ENCODE data around the gene ZNF691. TPM values are rescaled to one million over a fixed set of nuclear protein-coding genes. Genes with fewer than 3 reads are reported as not detected.
"Not testable (repeated sequence)": the region's sequence is repeated elsewhere in the genome, so short reads cannot be mapped to it uniquely, and the experiment has no call there.

Gene ZNF691
- total RNA-seq, 3 donors from 2014 or later (not counting 1 experiment from before 2014, with no cell fraction given): 2.8 to 5.7 (median 5.2) TPM

DNA sequence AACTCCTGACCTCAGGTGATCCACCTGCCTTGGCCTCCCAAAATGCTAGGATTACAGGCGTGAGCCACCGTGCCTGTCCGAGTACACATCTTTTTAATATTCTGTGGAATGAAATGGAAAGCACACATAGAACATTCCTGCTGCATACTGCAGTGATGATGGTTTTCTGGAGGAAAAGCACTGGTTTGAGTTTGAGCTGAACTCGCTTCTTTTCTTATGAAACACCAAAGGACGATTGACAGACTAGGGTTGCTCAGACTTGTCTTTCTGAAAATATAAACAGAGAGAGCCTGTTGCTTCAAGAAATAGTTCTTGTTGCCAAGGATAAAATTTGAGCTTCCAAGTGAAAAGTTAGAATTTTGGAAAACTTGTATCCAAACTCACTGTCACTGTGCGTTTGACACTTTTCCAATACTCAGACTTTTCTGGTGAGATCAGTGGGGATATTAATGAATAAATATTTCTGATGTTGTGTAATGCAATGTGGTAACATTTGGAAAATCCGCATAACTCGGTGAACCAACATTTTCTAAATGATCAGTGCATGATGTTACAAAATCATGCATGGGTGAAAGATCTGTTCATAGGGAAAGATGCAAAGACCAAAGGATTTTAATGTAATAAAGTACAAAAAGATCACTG, 44.5 kb upstream of the ZNF691 start:
- Mint-ChIP-seq H3K4me1 (no peaks in the 10 kb centered on the region), H3K9me3 (no peaks in the 10 kb centered on the region), H3K4me3 (no peak overlapping the region), H3K36me3 (no peaks in the 10 kb centered on the region), H3K27me3 (ENCODE audit: low read depth in 2 of 2) (no peaks in the 10 kb centered on the region), H3K27ac (no peak overlapping the region)
- ATAC-seq (no peak), DNase-seq (no peak)
- Histone ChIP-seq H3K4me3 (ENCODE audit: low read length) (no peak overlapping the region), H3K27me3 (ENCODE audit: control insufficient read depth, insufficient read depth, low read length) (no peaks in the 10 kb centered on the region), H3K4me1 (ENCODE audit: control insufficient read depth, insufficient read depth, low read length) (no peaks in the 10 kb centered on the region), H3K27ac (ENCODE audit: low read length) (no peak overlapping the region), H3K36me3 (ENCODE audit: control insufficient read depth, insufficient read depth, low read length) (no peaks in the 10 kb centered on the region), H3K9me3 (ENCODE audit: control insufficient read depth, insufficient read depth, low read length) (no peaks in the 10 kb centered on the region)
- intact Hi-C loops (cut with micrococcal nuclease): no loop called here
- TF ChIP-seq, protein P1, sequence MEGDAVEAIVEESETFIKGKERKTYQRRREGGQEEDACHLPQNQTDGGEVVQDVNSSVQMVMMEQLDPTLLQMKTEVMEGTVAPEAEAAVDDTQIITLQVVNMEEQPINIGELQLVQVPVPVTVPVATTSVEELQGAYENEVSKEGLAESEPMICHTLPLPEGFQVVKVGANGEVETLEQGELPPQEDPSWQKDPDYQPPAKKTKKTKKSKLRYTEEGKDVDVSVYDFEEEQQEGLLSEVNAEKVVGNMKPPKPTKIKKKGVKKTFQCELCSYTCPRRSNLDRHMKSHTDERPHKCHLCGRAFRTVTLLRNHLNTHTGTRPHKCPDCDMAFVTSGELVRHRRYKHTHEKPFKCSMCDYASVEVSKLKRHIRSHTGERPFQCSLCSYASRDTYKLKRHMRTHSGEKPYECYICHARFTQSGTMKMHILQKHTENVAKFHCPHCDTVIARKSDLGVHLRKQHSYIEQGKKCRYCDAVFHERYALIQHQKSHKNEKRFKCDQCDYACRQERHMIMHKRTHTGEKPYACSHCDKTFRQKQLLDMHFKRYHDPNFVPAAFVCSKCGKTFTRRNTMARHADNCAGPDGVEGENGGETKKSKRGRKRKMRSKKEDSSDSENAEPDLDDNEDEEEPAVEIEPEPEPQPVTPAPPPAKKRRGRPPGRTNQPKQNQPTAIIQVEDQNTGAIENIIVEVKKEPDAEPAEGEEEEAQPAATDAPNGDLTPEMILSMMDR (IDR thresholded peaks at IDR 0.05): no peak
- 94% methylated on average over 7 of the region's 8 CpGs for WGBS (ENCODE audit: insufficient coverage)

DNA sequence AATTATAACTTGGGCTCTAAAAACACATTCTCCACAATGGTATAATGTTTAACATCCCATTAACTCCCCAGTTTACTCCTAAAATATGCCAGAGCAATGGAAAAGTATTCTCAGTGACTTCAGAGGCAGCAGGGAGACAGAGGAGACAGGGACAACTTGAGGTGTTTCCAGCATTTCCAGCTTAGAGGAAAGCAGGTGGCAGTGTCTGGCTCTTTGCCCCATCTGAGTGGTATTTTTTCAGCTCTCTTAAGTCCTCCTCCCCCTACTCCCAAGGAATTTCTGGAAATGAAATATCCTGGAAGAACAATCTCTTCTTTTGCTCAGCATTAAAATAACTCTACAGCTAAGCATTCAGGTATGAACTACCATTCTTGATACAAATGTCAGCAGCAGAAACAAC, 40.2 kb upstream of the ZNF691 start:
- H3K36me3 Mint-ChIP-seq: no peaks in the 10 kb centered on the region
- Histone ChIP-seq H3K9me3 (ENCODE audit: control insufficient read depth, insufficient read depth, low read length) (no peaks in the 10 kb centered on the region), H3K36me3 (ENCODE audit: control insufficient read depth, insufficient read depth, low read length) (no peaks in the 10 kb centered on the region), H3K27ac (ENCODE audit: low read length) (no peak overlapping the region), H3K4me1 (ENCODE audit: control insufficient read depth, insufficient read depth, low read length) (no peaks in the 10 kb centered on the region), H3K4me3 (ENCODE audit: low read length) (no peak overlapping the region), H3K27me3 (ENCODE audit: control insufficient read depth, insufficient read depth, low read length) (no peaks in the 10 kb centered on the region)
- DNase-seq (no peak), ATAC-seq (no peak)
- H3K27me3 Mint-ChIP-seq (ENCODE audit: low read depth in 2 of 2): no peaks in the 10 kb centered on the region
- H3K9me3 Mint-ChIP-seq: no peaks in the 10 kb centered on the region
- TF ChIP-seq, protein P1 (IDR thresholded peaks at IDR 0.05): no peak
- no peak overlapping the region for H3K27ac Mint-ChIP-seq
- intact Hi-C loops (cut with micrococcal nuclease): no loop called here
- no peak overlapping the region for H3K4me3 Mint-ChIP-seq
- H3K4me1 Mint-ChIP-seq: peaks cover 6% of the 10 kb centered on the region in 2 donors

DNA sequence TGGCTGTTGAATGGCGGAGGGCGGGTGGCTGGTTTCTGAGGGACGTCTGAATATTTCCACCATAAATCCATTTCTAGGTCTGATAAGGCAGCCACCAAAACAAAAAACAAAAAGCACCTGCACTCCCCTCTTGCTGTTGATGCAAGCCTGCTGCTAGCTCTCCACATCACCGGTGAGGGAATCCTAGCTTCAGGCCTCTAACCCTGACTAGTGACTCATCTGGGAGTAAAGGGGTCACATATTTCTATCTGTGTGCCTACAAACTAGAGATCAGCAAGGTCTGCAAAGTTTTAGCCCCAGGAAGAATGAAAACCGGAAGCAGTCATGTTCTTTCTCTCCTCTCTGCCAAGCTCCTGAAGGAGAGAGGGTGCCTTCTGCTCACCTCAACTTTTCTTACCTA, 39.8 kb upstream of the ZNF691 start:
- 97% methylated on average over 5 of the region's 5 CpGs for WGBS (ENCODE audit: insufficient coverage)
- no peaks in the 10 kb centered on the region for H3K27me3 Mint-ChIP-seq (ENCODE audit: low read depth in 2 of 2)
- H3K36me3 Mint-ChIP-seq: no peaks in the 10 kb centered on the region
- no peaks in the 10 kb centered on the region for H3K4me1 ChIP-seq (ENCODE audit: control insufficient read depth, insufficient read depth, low read length)
- H3K9me3 Mint-ChIP-seq: no peaks in the 10 kb centered on the region
- H3K9me3 ChIP-seq (ENCODE audit: control insufficient read depth, insufficient read depth, low read length): no peaks in the 10 kb centered on the region
- no peak overlapping the region for H3K4me3 ChIP-seq (ENCODE audit: low read length)
- intact Hi-C loops (cut with micrococcal nuclease): no loop called here
- no peaks in the 10 kb centered on the region for H3K36me3 ChIP-seq (ENCODE audit: control insufficient read depth, insufficient read depth, low read length)
- H3K27ac Mint-ChIP-seq: no peak overlapping the region
- DNase-seq: no peak
- peaks cover 6 to 9% of the 10 kb centered on the region in 2 donors for H3K4me1 Mint-ChIP-seq
- H3K27ac ChIP-seq (ENCODE audit: low read length): no peak overlapping the region
- H3K27me3 ChIP-seq (ENCODE audit: control insufficient read depth, insufficient read depth, low read length): no peaks in the 10 kb centered on the region
- TF ChIP-seq, protein P1 (IDR thresholded peaks at IDR 0.05): no peak
- ATAC-seq: no peak
- H3K4me3 Mint-ChIP-seq: no peak overlapping the region

DNA sequence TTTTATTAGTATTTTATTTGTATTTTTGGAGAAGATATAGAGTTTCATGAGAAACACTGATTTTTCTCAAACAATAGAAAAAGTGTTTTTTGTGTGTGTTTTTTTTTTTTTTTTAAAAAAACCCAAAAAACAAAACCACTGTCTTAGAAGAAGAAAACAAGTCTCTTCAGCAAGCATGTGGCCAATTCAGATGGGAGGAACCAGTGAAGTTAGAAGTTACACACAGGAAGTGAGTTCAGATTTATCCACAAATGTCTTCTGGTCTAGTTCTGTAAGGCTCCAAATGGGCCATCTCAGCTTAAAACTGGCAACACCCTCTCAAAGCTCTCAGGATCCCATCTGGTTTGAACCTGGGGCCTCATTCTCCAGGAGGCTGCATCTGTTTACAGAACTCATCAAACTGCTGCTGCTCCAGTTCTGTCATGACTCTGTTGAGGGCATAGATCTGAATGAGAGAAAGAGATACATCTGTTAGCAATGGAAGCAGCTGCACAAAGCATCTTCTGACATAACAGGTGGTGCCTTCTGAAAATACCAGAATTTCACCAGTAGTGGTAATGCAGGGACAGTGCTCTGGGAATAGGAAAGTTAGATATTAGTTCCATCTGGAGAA, 39.3 kb upstream of the ZNF691 start:
- Mint-ChIP-seq H3K27ac (no peak overlapping the region), H3K9me3 (no peaks in the 10 kb centered on the region), H3K36me3 (no peaks in the 10 kb centered on the region), H3K27me3 (ENCODE audit: low read depth in 2 of 2) (no peaks in the 10 kb centered on the region), H3K4me3 (no peak overlapping the region), H3K4me1 (peaks cover 6 to 10% of the 10 kb centered on the region in 2 donors)
- DNase-seq (no peak), ATAC-seq (no peak)
- intact Hi-C loops (cut with micrococcal nuclease): no loop called here
- H3K36me3 ChIP-seq (ENCODE audit: control insufficient read depth, insufficient read depth, low read length): no peaks in the 10 kb centered on the region
- H3K4me1 ChIP-seq (ENCODE audit: control insufficient read depth, insufficient read depth, low read length): no peaks in the 10 kb centered on the region
- TF ChIP-seq, protein P1 (IDR thresholded peaks at IDR 0.05): no peak
- no peaks in the 10 kb centered on the region for H3K27me3 ChIP-seq (ENCODE audit: control insufficient read depth, insufficient read depth, low read length)
- H3K9me3 ChIP-seq (ENCODE audit: control insufficient read depth, insufficient read depth, low read length): no peaks in the 10 kb centered on the region
- H3K4me3 ChIP-seq (ENCODE audit: low read length): no peak overlapping the region
- no peak overlapping the region for H3K27ac ChIP-seq (ENCODE audit: low read length)

DNA sequence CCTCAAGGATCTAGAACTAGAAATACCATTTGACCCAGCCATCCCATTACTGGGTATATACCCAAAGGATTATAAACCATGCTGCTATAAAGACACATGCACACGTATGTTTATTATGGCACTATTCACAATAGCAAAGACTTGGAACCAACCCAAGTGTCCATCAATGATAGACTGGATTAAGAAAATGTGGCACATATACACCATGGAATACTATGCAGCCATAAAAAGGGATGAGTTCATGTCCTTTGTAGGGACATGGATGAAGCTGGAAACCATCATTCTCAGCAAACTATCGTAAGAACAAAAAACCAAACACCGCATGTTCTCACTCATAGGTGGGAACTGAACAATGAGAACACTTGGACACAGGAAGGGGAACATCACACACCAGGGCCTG, 31.6 kb upstream of the ZNF691 start:
- peaks cover 19 to 31% of the 10 kb centered on the region in 2 donors for H3K4me1 Mint-ChIP-seq
- H3K36me3 Mint-ChIP-seq; H3K27ac ChIP-seq (ENCODE audit: low read length); H3K27ac Mint-ChIP-seq; H3K4me1 ChIP-seq (ENCODE audit: control insufficient read depth, insufficient read depth, low read length); H3K36me3 ChIP-seq (ENCODE audit: control insufficient read depth, insufficient read depth, low read length); H3K9me3 ChIP-seq (ENCODE audit: control insufficient read depth, insufficient read depth, low read length); H3K27me3 ChIP-seq (ENCODE audit: control insufficient read depth, insufficient read depth, low read length); H3K27me3 Mint-ChIP-seq (ENCODE audit: low read depth in 2 of 2); ATAC-seq; H3K9me3 Mint-ChIP-seq; H3K4me3 ChIP-seq (ENCODE audit: low read length); H3K4me3 Mint-ChIP-seq; DNase-seq; intact Hi-C loops (cut with micrococcal nuclease): not testable (repeated sequence)
- WGBS (ENCODE audit: insufficient coverage): no CpG with 5 or more reads among the region's 3 CpGs
